Memory B cell (primary cell): ENCODE data around the gene CAPN14.
A peak's percentile ranks its signal among the peaks of the same experiment; 100 is the strongest.
"Not testable (repeated sequence)": the region's sequence is repeated elsewhere in the genome, so short reads cannot be mapped to it uniquely, and the experiment has no call there.

Experiments
- ATAC-seq: fragments of 150-1000 bp; cut with Tn5 transposase; 2 replicates; pipeline ENCODE4 v1.10.0; 2021; ENCODE audit warnings: low read depth, mild to moderate bottlenecking, moderate library complexity
- DNase-seq, 2 donors: peaks; one replicate each; pipeline ENCODE4 v3.0.0; 2022; ENCODE audit warnings: low spot score in 2 of 2
- H3K27ac Mint-ChIP-seq: one replicate; pipeline ENCODE4 v1.8.0; 2022; ENCODE audit warnings: mild to moderate bottlenecking, moderate library complexity, mixed read lengths
- H3K27me3 Mint-ChIP-seq: one replicate; pipeline ENCODE4 v1.8.0; 2022; ENCODE audit warnings: mixed read lengths
- H3K36me3 Mint-ChIP-seq: one replicate; pipeline ENCODE4 v1.8.0; 2022; ENCODE audit warnings: mild to moderate bottlenecking, mixed read lengths
- H3K4me1 Mint-ChIP-seq: one replicate; pipeline ENCODE4 v1.8.0; 2022; ENCODE audit warnings: mixed read lengths
- H3K4me3 Mint-ChIP-seq: one replicate; pipeline ENCODE4 v1.8.0; 2022; ENCODE audit warnings: mild to moderate bottlenecking, moderate library complexity, mixed read lengths
- H3K9me3 Mint-ChIP-seq: one replicate; pipeline ENCODE4 v1.8.0; 2022; ENCODE audit warnings: mixed read lengths

Gene CAPN14

DNA sequence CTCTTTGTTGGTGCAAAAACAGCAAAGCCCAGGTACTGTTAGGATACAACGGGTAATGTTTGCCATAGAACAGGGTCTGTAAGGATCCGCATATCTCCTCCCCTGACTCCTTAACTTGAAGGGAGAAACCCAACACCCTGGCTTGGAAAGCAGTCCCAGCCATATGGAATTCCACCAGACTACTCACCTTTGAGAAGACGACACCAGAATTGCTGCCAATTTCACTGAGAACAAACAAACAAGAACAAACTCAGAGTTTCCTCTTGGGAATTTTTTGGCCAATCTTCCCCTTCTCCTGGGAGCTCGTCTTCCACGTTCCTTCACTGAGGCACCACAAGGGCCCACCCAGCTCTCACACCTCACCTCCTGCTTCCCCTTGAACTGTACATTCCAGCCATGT lies 29.2 kb downstream of the CAPN14 start:
- no peak overlapping the region for H3K4me3 Mint-ChIP-seq
- DNase-seq (no peak), ATAC-seq (no peak)
- H3K27me3 Mint-ChIP-seq, result no peaks in the 10 kb centered on the region
- peaks cover 31% of the 10 kb centered on the region for H3K36me3 Mint-ChIP-seq
- H3K4me1 Mint-ChIP-seq, result peaks cover 5% of the 10 kb centered on the region
- H3K27ac Mint-ChIP-seq, result no peak overlapping the region
- H3K9me3 Mint-ChIP-seq, result peaks cover 1% of the 10 kb centered on the region

DNA sequence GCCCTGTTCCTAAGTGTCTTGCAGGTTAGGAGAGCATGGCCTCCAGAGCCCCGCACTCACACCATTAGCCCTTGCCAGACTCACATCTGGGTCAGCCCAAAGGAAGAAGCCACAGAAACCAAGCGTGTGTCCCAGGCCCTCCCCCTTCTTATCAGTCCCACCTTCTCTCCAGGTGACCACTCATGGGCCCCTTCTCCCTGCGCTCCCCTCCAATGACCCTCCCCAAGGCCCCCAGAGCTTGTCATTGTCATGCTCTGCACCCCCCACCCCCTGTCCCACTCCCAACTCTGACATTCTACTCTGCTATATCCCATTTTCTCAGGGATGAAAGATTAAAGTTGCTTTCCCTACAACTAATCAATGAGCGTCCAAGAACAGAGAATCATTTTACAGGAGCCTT lies 30.1 kb downstream of the CAPN14 start:
- DNase-seq (no peak), ATAC-seq (no peak)
- H3K27me3 Mint-ChIP-seq, result no peaks in the 10 kb centered on the region
- peaks cover 3% of the 10 kb centered on the region for H3K4me1 Mint-ChIP-seq
- H3K27ac Mint-ChIP-seq, result no peak overlapping the region
- H3K4me3 Mint-ChIP-seq, result no peak overlapping the region
- H3K9me3 Mint-ChIP-seq, result peaks cover 1% of the 10 kb centered on the region
- peaks cover 31% of the 10 kb centered on the region for H3K36me3 Mint-ChIP-seq

DNA sequence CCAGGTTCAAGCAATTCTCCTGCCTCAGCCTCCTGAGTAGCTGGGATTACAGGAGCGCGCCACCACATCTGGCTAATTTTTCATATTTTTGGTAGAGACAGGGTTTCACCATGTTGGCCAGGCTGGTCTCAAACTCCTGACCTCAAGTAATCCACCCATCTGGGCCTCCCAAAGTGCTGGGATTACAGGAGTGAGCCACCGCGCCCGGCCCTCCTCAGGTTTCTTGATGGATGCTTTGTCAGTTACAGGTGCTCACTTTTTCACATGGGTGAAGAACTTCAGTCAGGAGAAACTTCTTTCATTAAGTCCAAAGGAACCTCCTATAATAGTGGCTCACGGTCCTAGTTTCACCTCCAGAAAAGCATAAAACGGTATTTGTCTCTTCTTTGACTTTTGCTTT lies 33.3 kb downstream of the CAPN14 start:
- H3K4me3 Mint-ChIP-seq, H3K27me3 Mint-ChIP-seq, H3K4me1 Mint-ChIP-seq, DNase-seq, ATAC-seq, H3K9me3 Mint-ChIP-seq, H3K27ac Mint-ChIP-seq: not testable (repeated sequence)
- peaks cover 20% of the 10 kb centered on the region for H3K36me3 Mint-ChIP-seq

DNA sequence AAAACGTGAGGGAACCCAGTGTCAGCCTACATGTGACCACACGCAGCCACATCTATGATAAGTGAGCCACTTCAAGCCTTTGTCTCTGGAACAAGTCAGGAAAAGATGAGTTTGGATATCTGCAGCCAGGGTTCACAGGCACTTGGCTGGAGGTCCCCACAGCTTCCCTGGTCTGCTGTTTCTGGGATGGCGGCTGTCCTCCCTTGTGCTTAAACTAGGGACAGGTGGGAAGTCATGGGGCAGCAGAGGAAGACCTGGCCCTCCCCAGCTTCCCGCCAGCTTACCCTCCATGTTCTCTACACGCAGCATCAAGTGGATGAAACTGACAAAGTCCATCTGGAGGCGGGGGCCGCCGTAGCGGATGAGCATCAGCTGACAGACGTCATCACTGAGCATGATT lies 40.6 kb downstream of the CAPN14 start:
- Mint-ChIP-seq H3K4me3 (no peak overlapping the region), H3K27me3 (no peaks in the 10 kb centered on the region), H3K36me3 (peaks cover 4% of the 10 kb centered on the region), H3K27ac (no peak overlapping the region), H3K9me3 (peaks cover 1% of the 10 kb centered on the region), H3K4me1 (peaks cover 7% of the 10 kb centered on the region)
- ATAC-seq (no peak), DNase-seq (no peak)

DNA sequence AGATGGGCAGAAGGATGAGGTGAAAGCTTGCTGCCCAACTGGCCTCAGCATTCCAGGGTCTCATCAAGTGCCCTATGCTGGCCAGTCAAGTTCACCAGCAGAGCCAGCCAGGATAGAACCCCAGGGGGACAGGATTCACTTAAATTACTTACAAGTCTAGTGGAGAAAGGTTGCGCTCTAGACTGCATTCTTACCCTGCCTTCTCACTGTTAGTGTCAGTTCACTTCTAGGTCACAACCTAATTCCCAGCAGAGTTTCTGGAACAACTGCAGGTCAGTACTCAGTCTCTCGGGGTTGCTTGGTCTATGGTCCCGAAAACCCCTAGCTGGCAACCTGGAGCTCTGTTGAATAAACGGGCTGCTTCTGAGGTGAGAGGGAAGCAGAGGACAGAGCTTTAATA lies 46.2 kb downstream of the CAPN14 start:
- Mint-ChIP-seq H3K4me1 (peaks cover 22% of the 10 kb centered on the region), H3K27ac (no peak overlapping the region), H3K9me3 (peaks cover 1% of the 10 kb centered on the region), H3K4me3 (no peak overlapping the region), H3K27me3 (peaks cover 1% of the 10 kb centered on the region), H3K36me3 (peaks cover 2% of the 10 kb centered on the region)
- ATAC-seq (no peak), DNase-seq (no peak)

DNA sequence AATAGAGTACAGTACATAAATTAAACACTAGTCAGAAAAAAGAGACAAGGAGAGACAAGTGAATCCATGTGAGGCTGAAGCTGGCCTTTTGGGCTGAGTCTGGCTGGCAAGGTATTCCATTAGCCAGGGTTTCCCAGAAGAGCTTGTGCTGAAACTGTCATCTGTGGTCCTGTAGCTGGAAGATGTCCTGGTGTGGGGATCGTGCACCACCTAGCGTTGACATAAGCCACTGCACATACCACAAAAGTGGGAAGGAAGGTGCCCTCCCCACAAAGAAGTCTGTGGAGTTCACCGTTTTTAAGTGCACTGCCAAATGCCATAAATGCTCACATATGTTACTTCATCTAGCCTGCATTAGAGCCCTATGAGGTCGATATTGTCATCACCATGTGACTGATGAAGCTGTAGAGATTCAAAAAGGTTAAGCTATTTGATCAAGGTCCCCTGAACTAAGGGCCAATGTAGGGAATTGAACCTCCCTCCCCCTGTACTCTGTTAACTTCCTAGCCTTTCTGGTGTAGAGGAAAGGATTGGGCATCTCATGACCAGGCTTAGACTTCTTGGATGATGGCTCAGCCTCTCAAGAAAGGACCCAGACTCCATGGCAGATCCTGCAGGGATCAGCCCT lies 47.1 kb downstream of the CAPN14 start:
- no peak overlapping the region for H3K27ac Mint-ChIP-seq
- peaks cover 1% of the 10 kb centered on the region for H3K9me3 Mint-ChIP-seq
- ATAC-seq, result peak; percentile 97
- H3K4me1 Mint-ChIP-seq, result peaks cover 25% of the 10 kb centered on the region
- H3K27me3 Mint-ChIP-seq, result peaks cover 1% of the 10 kb centered on the region
- H3K36me3 Mint-ChIP-seq, result peaks cover 2% of the 10 kb centered on the region
- peak; percentile 53 to 61 for DNase-seq
- no peak overlapping the region for H3K4me3 Mint-ChIP-seq

DNA sequence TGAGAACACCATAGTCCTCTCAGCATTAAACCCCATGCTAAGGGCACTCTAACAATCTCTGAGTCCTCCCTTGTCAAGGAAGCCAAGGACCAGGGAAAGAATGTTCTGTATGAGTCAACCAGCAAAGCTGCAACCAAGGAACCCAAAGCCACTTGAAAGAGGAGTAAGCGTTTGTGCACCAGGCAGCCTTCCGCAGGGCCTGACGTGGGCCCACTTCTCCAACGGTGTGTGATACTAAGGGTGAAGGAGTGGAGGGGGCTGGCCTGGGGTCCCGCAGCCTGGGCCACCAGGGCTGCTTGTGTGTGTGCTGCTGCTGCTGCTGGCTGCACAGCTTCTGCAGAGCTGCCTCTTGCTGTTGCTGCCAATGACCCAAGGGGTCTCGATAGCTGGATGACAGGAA lies 49.0 kb downstream of the CAPN14 start:
- Mint-ChIP-seq H3K27me3 (peaks cover 3% of the 10 kb centered on the region), H3K27ac (no peak overlapping the region), H3K4me3 (no peak overlapping the region), H3K4me1 (peaks cover 29% of the 10 kb centered on the region), H3K36me3 (peaks cover 2% of the 10 kb centered on the region), H3K9me3 (peaks cover 1% of the 10 kb centered on the region)
- DNase-seq (no peak), ATAC-seq (no peak)

DNA sequence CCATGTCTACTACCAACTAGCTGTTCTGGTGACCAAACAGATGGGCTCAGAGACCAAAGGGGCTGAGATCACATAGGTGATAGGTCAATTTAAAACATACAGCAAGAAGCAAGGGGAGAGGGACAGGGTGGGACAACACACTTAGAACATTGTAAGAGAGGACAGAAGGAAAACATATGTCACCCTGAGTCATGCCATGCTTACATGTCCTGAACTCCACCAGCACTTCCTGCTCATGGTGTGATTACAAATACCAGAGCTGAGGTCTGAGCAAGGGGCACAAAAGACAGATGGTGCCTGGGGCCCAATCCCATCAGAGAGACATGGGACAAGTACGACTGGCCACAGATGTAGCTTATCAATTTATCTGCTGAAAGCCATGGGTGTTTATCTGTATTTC lies 50.4 kb downstream of the CAPN14 start:
- H3K4me3 Mint-ChIP-seq, result no peak overlapping the region
- H3K27ac Mint-ChIP-seq, result no peak overlapping the region
- DNase-seq (no peak), ATAC-seq (no peak)
- H3K4me1 Mint-ChIP-seq, result peaks cover 24% of the 10 kb centered on the region
- H3K36me3 Mint-ChIP-seq, result no peaks in the 10 kb centered on the region
- peaks cover 3% of the 10 kb centered on the region for H3K27me3 Mint-ChIP-seq
- H3K9me3 Mint-ChIP-seq, result no peaks in the 10 kb centered on the region

DNA sequence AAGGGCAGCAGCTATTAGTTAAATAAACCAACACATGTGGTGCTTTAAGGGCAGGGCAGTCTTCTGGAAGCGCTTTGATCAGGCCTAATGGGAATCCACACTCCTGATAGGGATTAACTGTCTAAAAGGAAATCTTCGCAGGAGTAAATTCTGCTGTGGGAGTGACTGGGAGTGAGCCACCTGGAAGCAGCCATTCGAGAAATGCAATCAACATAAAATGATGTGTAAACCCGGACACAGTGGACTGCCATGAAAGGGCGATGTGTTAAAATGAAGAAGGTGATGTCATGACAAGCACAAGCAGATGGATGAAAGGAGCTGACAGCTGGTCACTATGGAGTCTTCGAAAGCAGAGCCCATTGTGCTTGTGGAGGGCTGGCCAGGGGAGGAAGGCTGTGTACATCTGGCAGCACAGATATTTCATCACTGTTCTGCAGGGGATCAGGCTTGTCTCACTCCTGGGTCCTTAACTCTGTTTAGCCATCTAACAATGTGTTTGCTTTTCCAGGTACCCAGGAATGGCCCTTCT lies 54.2 kb downstream of the CAPN14 start:
- Mint-ChIP-seq H3K36me3 (no peaks in the 10 kb centered on the region), H3K9me3 (no peaks in the 10 kb centered on the region), H3K4me3 (no peak overlapping the region)

DNA sequence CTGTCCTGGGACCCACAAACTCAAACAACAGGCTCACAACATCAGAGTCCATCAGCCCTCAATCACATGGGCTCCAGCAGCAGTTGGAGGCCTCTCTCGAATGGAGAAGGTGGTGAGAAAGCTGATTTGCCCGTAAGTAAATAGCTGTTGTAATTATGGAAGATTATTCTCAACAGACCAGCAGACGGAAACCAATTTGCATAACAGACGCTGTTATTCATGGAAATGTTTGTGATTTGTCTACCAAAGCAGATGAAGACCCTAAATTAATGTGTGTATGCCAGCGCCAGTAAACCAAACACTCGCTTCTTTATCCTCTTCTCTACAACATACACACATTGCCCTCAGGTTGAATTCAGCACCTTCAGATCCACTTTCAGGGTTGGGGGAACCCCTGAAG lies 55.7 kb downstream of the CAPN14 start:
- no peak for ATAC-seq
- no peak overlapping the region for H3K4me3 Mint-ChIP-seq
- H3K36me3 Mint-ChIP-seq, result no peaks in the 10 kb centered on the region
- peaks cover 13% of the 10 kb centered on the region for H3K4me1 Mint-ChIP-seq
- peaks cover 2% of the 10 kb centered on the region for H3K27me3 Mint-ChIP-seq
- DNase-seq, result no peak
- no peaks in the 10 kb centered on the region for H3K9me3 Mint-ChIP-seq
- no peak overlapping the region for H3K27ac Mint-ChIP-seq

More for the DNA sequence above, 54.2 kb downstream of the CAPN14 start:
- Mint-ChIP-seq H3K4me1 (peaks cover 9% of the 10 kb centered on the region), H3K27me3 (peaks cover 3% of the 10 kb centered on the region), H3K27ac (no peak overlapping the region)
- no peak for ATAC-seq
- DNase-seq, result no peak

DNA sequence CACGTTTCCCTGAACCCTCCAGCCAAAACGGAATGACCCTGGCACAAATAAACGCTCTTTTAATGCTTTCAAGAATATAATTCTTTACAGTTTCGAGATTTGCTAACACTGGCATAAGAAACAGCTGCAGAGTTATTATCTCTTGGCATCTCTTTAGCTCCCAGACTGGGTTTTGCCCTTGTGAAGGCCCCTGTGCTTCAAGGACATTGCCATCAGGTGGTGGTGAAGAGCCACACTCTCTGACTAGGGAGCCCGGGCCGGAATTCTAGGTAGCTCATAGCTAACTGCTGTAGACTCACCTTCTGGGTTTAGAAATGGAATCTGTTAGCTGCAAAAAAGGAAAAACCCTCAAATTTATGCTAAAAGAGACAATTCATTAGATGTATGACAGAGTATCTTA lies 65.8 kb downstream of the CAPN14 start:
- peaks cover 3% of the 10 kb centered on the region for H3K36me3 Mint-ChIP-seq
- ATAC-seq (no peak), DNase-seq (no peak)
- no peak overlapping the region for H3K27ac Mint-ChIP-seq
- H3K4me1 Mint-ChIP-seq, result peaks cover 4% of the 10 kb centered on the region
- peaks cover 1% of the 10 kb centered on the region for H3K9me3 Mint-ChIP-seq
- H3K4me3 Mint-ChIP-seq, result no peak overlapping the region
- H3K27me3 Mint-ChIP-seq, result no peaks in the 10 kb centered on the region

DNA sequence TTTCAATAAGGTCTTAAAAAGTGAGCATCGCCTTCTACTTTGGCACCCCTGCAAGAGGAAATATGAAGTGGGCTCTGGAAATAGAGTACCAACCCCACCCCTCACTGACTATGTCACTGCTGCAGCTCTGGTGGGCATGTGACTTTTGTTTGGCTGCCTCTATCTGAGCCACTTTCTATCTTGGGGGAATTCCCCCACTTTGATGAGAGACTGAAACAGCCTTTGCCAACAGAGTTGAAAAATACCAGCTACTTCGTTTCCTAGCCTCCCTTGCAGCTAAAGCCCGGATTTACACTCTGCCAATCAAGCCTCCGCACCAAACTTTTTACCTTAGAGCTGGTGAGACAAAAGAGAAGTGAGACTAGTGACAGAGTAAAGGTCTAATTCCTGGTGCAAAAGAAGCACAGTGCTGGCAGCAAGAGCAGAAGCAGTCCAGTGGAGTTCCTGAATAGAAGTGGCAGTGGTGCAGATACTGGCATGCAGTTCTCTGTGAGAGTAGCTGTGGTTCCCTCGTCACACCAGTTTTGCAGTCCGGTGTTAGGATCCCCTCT lies 67.1 kb downstream of the CAPN14 start:
- H3K27ac Mint-ChIP-seq, result peak overlapping the region; percentile 24
- peak; percentile 83 for ATAC-seq
- H3K4me3 Mint-ChIP-seq, result no peak overlapping the region

DNA sequence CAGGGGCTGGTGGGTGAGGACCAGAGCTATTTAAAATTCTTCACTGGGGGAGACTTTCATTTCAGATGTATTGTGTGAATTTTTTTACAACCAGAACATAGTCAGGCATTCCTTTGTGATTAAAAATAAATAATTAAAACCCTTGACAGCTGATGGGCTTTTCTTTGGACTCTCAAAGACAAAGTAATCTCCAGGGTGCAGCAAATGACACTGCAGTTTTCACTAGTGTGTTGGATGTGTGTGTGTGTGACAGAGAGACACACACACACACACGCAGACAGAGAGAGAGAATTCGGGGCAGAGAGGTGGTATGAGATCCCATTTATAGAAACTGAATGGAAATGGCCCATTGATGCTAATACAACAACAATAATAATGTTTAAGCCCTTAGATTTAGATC lies 68.8 kb downstream of the CAPN14 start:
- Mint-ChIP-seq H3K4me3 (no peak overlapping the region), H3K4me1 (peaks cover 4% of the 10 kb centered on the region), H3K27me3 (no peaks in the 10 kb centered on the region), H3K27ac (no peak overlapping the region), H3K36me3 (no peaks in the 10 kb centered on the region), H3K9me3 (peaks cover 1% of the 10 kb centered on the region)
- DNase-seq (no peak), ATAC-seq (no peak)

More for the DNA sequence above, 67.1 kb downstream of the CAPN14 start:
- no peak for DNase-seq
- H3K9me3 Mint-ChIP-seq, result peaks cover 1% of the 10 kb centered on the region
- H3K27me3 Mint-ChIP-seq, result no peaks in the 10 kb centered on the region
- peaks cover 3% of the 10 kb centered on the region for H3K36me3 Mint-ChIP-seq
- peaks cover 4% of the 10 kb centered on the region for H3K4me1 Mint-ChIP-seq

DNA sequence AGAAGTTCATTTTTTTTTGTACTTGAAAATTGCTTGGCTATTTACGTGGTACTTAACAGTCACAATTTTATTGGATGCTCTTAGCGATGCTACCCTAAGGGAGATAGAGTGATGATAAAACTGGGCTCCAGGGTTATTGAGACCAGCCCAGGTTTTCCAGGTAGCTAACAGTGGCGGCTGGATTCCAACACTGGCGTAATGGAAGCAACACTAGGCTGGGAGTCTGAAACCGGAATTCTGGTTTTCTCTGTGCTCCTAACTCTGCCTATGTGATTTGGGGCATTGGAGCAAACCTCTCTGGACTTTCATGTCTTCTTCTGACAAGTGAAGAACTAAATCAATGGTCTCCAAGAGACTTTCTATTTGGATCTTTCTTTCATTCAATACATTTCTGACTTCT lies 69.7 kb downstream of the CAPN14 start:
- Mint-ChIP-seq H3K27ac (no peak overlapping the region), H3K4me1 (no peaks in the 10 kb centered on the region), H3K36me3 (no peaks in the 10 kb centered on the region), H3K4me3 (no peak overlapping the region), H3K27me3 (no peaks in the 10 kb centered on the region), H3K9me3 (peaks cover 1% of the 10 kb centered on the region)
- DNase-seq (no peak), ATAC-seq (no peak)

DNA sequence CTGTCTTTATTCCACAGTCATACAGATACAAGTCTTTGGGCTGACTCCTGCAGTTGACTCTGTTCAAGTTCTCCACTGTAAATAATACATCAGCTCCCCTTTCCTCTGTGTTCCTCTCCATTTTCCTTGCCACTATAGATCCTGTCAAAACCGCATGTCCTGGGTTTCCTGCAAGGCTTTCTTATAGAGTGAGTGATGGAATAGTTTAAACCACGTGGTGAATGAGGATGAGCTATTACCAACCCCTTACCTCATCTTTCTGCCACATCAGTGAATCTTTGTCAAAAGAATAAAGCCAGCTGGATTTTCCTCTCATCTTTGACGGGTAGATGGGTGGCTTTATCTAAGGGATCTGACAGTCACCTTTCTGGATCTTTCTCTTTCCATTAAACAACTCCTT lies 75.2 kb downstream of the CAPN14 start:
- H3K27ac Mint-ChIP-seq, result no peak overlapping the region
- DNase-seq, result no peak
- peaks cover 2% of the 10 kb centered on the region for H3K4me1 Mint-ChIP-seq
- no peaks in the 10 kb centered on the region for H3K9me3 Mint-ChIP-seq
- H3K27me3 Mint-ChIP-seq, result no peaks in the 10 kb centered on the region
- no peak for ATAC-seq
- no peaks in the 10 kb centered on the region for H3K36me3 Mint-ChIP-seq
- H3K4me3 Mint-ChIP-seq, result no peak overlapping the region
